Stimulated activated CD8-positive, alpha-beta memory T cell treated with anti-CD3 and anti-CD28 coated beads, Interleukin-15, amount 100 ng/mL, for 24 hours (primary cell): Measurements from ENCODE around the gene PDZD2.
"Not testable (repeated sequence)": the region's sequence is repeated elsewhere in the genome, so short reads cannot be mapped to it uniquely, and the experiment has no call there.

ENCODE experiments used
- DNase-seq: peaks from one replicate; pipeline ENCODE4 v3.0.0-alpha.2; 2020; ENCODE audit warnings: low read depth

The PDZD2 gene

DNA sequence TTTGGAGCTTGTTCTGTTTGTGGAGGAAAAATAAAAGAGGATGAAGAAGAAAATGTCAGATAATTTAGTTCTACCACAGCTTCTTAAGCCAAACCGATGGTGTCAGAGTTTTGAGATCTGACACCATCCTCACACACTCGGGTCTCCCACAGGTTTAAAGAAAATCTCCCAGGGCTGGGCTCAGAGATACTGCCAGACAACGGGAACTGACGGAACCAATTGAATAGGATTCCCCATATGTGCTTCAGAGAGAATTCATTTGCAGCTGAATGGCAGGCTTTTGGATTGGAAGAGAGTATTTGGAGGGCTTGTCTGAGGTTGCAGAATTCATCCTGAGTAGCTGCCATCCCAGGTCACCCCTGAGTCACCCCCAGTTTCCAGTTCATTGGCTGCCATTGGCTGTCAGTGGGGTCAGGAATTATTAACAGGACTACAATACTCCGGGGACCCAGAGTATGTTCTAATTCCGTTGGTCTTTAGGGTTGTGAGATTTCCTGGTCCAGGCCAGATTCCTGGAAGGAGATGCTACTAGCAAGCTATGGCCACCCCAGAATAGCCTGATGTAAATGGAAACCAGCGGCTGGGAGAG is 131.3 kb downstream of the PDZD2 start:
- no peak for DNase-seq

DNA sequence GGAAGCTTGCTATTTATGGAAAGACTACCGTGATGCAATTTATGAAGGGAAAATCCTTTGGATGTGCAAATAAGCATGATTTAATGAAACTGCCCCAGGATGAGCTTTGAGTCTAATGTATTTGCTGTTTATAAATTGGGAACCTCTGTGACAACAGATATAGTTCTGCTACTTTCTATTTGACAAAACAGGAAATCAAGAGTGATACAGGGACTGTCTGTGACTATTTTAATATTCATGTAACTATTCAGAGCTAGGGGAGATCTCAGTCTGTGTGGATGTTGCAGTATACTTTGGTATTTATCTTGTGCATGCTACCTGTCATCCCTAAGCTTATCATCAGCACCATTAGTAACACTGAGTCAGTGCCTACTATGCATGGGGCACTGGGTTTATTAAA is 132.1 kb downstream of the PDZD2 start:
- DNase-seq: no peak

DNA sequence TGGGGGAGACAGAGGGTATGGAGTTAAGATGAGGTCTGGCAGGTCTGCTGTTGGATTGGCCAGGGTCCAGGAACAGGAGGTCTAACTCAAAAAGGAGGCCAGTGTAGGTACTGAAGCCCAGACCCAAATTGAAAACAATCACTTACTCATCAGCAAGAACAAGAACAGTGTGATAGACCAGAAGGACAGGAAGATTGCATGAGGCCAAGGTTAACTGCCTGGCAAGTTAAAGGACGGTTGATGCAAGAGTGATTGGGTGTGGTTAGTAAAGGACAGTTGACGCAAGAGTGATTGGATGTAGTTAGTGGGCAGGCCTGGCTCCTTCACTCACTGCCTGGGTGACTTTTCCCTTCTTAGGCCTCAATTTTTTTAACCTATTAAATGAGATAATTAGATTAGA is 132.6 kb downstream of the PDZD2 start:
- no peak for DNase-seq

DNA sequence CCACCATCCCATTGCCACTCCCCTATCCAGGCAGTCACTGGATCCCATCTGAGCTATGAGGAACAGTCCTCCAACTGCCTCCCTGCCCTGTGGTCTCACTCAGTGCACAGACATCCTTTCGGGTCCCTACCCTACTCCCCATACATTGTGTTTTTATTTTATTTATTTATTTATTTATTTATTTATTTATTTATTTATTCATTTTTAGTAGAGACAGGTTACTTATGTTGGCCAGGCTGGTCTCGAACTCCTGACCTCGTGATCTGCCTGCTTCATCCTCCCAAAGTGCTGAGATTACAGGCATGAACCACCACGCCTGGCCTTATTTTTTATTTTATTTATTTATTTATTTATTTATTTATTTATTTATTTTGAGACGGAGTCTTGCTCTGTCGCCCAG is 137.4 kb downstream of the PDZD2 start:
- DNase-seq: not testable (repeated sequence)

DNA sequence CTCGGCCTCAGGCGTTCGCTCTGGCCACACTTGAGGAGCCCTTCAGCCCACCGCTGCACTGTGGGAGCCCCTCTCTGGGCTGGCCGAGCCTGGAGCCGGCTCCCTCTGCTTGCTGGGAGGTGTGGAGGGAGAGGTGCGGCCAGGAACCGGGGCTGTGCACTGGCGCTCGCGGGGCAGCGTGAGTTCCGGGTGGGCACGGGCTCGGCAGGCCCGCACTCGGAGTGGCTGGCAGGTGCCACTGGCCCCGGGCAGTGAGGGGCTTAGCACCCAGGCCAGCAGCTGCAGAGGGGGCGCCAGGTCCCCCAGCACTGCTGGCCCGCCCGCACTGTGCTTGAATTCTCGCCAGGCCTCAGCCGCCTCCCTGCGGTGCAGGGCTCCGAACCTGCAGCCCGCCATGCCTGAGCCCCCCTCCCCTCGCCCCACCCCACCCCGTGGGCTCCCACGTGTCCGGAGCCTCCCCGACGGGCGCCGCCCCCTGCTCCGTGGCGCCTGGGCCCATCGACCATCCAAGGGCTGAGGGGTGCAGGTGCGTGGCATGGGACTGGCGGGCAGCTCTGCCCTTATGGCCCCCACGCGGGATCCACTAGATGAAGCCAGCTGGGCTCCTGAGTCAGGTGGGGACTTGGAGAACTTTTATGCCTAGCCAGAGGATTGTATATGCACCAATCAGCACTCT is 138.2 kb downstream of the PDZD2 start:
- no peak for DNase-seq

DNA sequence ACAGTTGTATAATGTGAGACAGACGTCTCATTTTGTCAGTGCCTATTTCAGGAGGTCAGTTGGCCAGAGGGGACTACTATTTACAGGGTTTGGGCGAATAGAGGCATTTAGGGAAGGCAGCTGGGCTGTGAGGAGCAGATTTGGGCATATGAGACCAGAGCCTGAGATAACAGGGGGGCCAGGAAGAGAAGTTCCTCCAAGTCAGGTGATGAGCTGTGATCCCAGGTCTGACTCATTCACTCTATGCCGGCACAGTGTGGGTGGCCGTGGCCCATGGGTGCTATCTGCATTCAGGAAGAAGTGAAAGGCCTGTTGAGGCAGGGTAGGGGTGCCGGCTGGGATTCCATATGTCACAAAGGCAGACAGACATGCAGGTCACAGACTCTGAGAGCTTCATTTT is 142.8 kb downstream of the PDZD2 start:
- DNase-seq: no peak

DNA sequence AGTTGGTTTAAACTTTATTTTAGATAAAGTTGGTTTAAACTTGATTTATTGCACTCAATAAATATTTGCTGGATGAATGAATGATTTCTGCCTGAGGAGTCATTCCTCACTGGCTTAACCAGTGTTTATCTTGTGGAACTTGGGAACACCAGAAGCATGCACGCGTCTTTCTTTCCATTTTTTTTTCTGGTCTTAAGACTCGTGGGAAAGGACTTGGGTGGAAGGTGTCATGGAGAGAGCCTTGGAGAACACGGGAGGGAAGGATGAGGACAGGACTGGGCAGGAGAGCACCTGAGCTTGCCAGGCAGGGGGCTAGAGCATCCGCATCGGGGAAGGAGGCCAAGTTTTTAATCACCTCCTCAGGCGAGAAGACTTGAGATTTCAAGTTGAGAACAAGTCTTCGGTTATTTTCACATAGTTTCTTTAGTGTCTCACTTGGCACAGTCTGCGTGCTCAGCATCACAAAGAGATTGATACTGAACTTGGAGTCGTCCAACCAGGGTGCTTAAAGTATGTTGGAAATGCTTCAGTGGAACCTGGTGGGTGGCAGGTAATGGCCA is 144.2 kb downstream of the PDZD2 start:
- no peak for DNase-seq

DNA sequence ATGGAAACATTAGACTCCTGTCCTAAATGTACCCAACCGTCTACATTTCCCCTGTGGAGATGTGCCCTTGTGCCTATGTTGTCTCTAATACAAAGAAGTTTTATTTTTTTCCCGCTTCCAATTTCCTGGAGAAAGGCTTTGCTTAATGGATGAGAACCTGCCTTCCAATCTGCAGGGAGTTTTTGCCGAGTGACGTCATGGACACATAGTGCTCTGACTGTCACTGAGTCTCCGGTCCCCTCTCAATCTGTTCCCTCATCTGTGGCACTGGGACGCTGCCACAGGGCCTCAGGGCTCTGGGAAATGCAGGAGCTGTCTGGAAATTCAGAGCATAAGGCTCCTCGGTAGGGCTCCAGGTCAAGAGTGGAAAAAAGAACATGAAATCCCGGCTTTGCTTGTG is 144.8 kb downstream of the PDZD2 start:
- DNase-seq: no peak

DNA sequence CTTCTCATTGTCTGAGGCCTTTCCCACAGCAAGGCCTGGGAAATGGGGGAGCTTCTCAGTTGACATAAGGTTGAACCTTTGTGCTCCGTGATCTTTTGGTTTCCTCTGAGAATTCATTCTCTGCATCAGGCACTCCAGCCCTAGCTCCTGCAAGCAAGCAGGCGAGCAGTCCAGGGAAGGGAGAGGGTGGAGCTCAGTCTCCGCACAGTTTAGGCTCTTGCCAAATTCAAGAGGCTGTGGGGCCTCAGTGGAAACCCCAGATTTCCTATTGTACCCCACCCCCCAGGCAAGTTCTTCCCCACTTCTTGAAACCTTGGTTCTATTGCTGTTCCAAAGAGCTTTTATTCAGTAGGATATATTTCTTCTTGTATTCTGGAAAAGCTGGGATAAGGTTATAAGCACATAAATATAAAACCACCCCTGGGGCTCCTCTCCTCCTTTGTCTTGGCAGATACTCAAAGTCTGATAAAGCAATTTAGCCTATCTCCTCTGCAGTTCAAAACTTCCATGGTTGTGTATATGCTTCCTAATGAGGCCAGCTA is 147.2 kb downstream of the PDZD2 start:
- DNase-seq: no peak

DNA sequence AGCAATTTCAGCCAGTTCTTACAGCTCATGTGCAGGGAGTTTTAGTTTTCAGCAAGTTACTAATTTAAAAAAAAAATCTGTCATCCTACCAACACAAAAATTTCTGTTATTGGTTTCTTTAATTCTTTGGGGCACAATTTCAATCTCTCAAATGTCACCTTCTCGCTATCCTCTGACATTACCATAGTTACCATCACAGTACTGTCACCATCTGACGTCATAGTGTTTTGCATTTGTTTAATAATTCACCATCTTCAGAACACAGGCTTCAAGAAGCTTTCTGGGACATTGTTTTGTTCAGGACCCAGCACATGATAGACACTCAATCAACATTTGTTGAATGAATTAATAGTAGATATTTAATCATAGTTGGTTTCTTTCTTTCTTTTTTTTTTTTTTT is 155.1 kb downstream of the PDZD2 start:
- no peak for DNase-seq

DNA sequence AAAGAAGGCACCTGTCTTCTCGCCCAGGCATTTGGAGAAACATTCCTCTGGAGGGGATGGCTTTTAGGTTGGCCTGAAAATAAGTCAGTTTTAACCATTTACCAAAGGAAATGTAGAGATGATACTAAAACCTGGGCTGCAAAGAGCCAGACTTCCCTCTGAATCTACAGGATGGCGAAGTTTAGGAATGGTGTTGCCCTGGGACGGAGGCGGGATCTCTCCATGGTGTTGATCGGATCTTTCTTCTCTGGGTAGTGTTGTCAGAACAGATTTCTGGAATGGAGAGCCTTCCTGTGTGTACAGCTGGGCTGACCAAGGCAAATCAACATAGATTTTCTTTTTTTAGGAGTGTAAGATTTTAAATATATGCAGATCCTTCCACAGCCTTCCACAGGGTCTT is 159.2 kb downstream of the PDZD2 start:
- no peak for DNase-seq

DNA sequence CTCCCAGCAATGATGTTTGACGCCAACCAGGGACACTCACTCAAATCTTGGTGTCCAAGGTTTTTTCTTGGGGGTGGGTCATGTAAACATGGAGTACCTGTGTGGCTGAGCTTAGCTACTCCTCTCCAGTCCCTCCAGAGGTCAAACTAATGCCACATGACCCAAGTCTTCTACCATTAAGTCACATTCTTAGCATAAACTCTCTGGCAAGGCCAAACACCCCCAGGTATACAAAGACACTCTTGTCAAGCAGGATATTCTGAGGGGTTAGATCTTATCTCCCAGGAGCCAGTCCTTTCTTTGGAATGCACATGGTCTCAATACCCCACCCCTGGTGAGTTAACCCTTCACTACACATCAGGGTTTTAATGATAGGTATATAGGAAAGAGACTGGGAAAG is 161.4 kb downstream of the PDZD2 start:
- DNase-seq: no peak

DNA sequence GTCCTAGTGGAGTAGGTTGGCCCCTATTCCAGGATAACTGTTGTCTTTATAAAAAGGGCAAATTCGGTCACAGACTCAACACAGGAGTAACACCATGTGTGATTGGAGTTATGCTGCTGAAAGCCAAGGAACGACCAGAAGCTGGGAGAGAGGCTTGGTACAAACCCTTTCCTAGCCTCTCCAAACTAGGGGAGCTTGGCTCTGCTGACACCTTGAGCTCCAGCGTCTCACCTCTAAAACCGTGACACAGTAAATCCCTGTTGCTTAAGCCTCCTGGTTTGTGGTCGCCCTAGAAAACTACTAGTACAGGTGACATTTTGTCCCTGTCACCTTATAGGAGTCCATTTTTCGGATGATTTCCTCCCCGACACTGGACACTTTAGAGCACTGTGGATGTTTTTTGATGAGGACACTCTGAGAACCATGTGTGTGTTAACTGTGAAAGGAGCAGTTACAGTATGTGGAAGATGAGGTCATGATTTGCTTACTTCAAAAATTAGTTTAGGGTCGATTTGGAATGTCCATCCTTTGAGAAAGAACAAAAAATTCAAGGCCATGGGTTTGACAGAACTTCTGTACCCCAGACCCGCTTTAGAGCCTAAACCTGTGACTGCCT is 167.0 kb downstream of the PDZD2 start:
- no peak for DNase-seq

DNA sequence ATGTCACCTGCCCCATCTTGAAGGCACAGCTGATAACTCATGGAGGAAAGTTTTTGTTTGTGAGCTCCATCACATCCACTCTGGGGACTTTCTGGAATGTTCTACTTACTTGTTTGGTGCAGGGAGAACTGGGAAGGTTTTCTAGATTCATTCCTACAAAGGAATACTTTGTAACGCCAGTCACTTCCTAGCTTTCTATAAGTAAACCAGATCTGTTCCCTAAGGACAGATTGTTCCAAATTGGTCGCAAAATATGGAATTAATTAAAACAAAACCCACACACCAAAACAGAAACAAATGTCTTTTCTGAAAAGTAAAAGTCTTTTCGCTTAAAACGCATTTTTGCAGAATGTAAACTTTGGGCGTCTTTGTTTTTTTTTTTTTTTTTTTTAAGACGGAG is 167.6 kb downstream of the PDZD2 start:
- no peak for DNase-seq

DNA sequence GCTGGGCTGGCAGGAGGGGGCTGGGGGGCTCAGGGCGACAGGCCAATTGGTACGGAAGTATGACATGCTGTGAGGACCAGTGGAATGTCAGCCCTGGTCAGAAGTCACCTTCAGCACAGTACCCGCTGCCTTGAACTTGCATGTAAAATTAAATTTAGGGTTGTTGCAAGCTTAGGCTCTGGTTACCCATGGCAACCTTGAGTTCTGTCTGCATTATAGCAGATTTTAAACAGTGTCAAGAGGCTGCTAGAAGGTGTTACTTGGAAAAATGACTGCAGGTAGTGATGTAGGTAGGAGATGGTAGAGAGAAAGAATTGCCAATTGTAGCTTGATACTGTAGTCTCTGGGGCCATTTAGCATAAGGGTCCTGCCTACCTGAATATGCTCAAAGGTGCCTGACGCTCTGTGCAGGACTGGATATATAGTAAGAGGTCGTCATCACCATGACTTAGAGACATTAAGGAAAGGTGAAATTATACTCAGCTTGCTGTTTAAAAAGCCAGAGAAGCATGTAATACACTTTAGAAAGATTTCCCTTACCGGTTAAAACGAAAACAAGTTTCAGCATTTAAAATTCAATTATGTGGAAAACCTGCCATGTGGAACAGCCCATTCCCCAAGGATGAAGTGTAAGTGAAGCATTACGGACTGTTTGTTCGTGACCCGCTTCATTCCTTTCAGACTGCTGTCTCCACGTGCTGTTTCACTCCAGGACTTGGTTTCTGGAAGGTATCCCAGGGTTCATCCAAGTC is 169.0 kb downstream of the PDZD2 start:
- DNase-seq: no peak

DNA sequence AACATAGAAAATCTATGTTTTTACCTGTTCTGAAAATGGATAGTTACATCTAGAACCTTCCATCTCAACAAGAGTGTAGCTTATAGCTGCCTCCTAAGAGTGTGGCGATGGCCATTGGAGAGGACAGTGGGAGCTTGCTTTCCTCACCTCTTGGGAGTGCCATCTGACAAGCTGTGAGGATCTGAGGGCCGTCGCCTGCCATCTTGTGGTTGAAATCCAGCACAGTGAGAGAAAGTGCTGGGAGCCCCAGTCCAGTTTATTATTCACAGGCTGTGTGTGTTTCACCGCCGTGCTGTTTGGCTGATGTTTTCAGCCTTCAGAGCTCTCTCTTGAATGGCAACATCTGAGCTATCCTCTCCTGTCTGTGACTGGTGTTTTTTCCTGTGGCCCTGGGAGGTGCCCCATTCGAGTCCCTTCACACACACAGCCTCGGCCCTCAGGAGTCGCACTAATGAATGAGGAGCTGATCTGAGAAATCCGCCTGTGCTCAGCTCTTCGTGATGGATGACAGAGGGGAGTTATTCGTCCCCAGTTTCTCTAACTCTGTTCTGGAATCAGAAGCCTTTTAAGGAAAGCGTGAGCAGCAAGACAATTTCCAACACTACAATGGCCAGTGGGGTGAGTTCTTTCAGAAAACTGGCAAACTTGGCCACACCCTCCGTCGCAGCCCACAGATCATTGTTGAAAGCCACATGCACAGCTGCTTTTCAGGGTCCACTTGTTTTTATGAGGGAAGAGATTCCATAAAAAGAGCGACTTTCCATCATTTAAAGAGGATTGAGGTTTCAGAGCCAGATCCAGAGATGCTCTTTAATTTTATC is 170.3 kb downstream of the PDZD2 start:
- no peak for DNase-seq

DNA sequence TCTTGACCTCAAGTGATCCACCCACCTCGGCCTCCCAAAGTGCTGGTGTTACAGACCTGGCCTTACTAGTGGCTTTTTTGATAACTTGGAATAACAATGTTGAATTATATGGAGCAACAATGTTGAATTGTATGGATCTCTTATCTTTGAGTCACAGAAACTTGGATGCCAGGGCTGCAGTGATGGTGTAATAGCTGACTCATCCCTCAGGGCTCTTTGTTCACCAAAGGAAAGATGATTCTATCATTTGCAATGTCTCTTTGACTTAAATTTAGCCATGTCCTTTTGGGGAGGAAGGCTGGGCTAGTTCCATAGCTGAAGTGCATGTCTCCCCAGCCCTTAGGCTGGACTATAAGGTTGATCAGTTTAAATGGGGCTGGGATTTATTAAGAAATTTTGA is 172.3 kb downstream of the PDZD2 start:
- no peak for DNase-seq

DNA sequence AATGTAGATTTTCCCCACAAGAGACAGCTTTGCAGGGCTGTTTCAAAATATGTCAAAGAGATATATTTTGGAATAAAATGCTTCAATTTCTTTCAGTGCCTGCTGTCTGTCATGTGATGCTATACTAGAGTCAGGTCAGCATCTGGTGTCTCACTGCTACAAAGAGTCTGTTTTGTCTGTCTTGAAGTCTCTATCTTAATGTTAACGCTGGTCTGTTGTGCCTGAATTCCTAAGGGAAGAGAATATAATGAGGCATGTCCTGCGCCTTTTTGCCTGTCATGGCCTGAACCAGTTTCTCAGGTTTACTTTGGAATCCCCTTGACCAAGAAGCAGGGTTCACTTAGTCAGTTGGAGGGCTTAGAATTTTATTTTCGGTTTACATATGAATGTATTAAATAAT is 176.4 kb downstream of the PDZD2 start:
- no peak for DNase-seq

DNA sequence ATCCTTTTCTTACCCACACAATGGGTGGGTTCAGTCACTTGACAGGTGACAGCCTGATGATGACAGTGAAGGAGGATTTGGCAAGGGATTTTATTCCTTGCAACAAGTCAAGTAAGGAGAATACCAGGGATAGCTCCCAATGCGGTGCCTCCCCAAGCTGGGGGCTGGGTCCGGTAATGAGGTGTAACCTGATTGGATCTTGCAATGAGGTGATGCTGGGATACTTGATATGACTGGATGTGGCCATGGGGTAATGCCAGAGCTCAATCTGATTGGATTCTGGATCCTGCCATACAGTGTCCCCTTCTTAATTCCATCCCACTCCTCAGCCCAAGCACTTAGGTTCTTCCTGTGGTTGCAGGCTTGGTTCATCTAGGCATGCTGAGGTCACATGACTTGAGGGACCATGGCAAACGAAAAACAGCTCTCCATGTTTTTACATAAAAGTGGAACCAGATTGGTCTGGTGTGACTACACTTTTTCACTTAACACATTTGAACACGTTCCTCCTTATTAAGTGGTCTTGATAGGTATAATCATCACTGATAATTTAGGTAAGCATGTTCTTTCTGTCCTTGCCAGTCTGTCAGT is 181.1 kb downstream of the PDZD2 start:
- no peak for DNase-seq

DNA sequence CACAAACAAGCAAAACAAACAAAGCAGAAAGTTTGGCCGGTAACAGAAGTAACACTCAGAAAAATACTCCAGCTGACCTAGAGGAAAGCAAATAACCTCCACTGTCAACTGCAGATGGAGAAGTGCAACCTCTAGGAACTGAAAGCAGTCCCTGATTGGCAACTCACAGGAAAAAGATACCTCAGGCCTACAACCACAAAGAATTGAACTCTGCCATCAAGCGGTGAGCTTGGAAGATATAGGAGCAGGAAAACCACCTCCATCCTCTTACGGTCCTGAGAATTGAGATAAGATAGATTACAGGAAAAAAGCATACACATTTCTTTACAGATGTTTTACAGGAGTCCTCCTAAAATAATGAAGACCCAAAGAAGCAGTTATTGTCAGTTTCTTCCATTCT is 184.5 kb downstream of the PDZD2 start:
- DNase-seq: no peak

DNA sequence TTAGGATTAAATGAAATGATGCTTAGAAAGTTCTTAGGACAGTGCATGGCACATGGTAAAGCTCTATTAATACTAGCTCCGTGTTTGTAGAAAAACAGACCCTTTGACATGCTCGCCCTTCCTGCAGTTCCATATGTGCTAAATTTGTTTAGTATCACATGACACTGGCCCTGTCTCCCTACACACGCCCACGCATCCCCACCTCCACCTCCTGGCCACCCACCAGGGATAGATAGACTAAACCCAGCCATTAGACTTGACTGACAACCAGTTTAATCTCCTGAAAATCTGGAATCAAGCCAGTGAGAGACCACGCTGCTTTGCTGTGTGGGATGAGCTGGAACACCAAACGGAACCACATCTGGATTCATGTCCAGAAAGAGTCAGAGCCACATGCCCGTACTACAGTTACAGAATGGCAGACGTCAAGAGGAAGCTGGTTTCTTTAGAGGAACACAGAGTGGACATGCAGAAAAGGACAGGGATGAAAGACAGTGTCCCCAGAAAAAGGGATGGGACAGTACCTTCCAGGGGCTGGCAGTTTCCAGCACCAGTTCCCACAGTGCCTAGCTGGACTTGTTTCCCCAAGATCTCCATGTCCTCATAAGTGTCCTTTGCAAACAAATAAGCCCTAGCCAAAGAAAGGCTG is 186.1 kb downstream of the PDZD2 start:
- DNase-seq: no peak
